Measurements from ENCODE around the gene ZNF221. TPM values are rescaled to one million over a fixed set of nuclear protein-coding genes. Genes with fewer than 3 reads are reported as not detected.

Gene ZNF221
- total and polyA plus RNA-seq, 9 of the 15 experiments (the other 6 are each of a cell fraction or from before 2014, with no cell fraction given) = 0.32 to 1.4 (median 0.45) TPM

DNA sequence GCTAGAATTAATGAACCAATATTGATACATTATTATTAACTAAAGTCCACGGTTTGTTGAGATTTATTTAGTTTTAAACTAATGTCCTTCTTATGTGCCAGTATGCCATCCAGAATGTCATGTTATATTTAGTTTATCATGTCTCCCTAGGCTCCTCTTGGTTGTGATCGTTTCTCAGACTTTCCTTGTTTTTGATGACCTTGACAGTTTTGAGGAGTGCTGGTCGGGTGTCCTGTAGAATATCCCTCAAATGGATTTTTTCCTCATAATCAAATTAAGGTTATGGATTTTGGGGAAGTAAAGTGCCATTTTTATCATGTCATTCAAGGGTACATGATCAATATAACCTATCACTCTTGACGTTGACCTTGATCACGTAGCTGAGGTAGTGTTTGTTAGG lies 9.8 kb upstream of the ZNF221 start:
- no peaks in the 10 kb centered on the region for H3K9me1 ChIP-seq (ENCODE audit: control insufficient read depth, insufficient read depth, low read length)
- H3K9me3 ChIP-seq (replicated peaks; ENCODE audit: control insufficient read depth, insufficient read depth, low read depth, low read length) = peaks cover 1% of the 10 kb centered on the region; the same call in 1 of the 2 replicates
- H3K79me2 ChIP-seq (ENCODE audit: control insufficient read depth, insufficient read depth, low read length) = no peaks in the 10 kb centered on the region
- H4K20me1 ChIP-seq (replicated peaks; ENCODE audit: control insufficient read depth, insufficient read depth, low read length) = no peaks in the 10 kb centered on the region
- H3K4me2 ChIP-seq (ENCODE audit: insufficient read depth, low read length) = no peak overlapping the region
- no peak overlapping the region for H3K9ac ChIP-seq (ENCODE audit: insufficient read depth in 1 of 2, low read depth in 2 of 2, low read length in 2 of 2)
- ChIA-PET POLR2A (interaction anchor here (1.1 kb wide), 1 partner anchor 10 kb away, joined by 4 read pairs; the partner anchor contains the start of gene ZNF221), CTCF (ENCODE audit: low intra/inter-chr PET ratio) (no interaction called here)
- no peak overlapping the region for H3K27ac ChIP-seq (ENCODE audit: extremely low read depth, low read depth, low read length)
- no peaks in the 10 kb centered on the region for H3K27me3 ChIP-seq (ENCODE audit: control insufficient read depth in 2 of 2, insufficient read depth in 2 of 2, low read length in 2 of 2)
- H3K4me3 ChIP-seq = no peak overlapping the region
- H3K36me3 ChIP-seq (ENCODE audit: control insufficient read depth, insufficient read depth, low read length) = no peaks in the 10 kb centered on the region
- DNase-seq (ENCODE audit: extremely low read depth in 1 of 4, low spot score in 3 of 4) (no peak), ATAC-seq (no peak), FAIRE-seq (no peak)
- no TSS peak for BruUV-seq (replicated peaks)
- WGBS (ENCODE audit: insufficient coverage, low coverage, missing lambda C conversion rate) = 0% methylated on average over 5 of the region's 5 CpGs
- H2AFZ ChIP-seq (ENCODE audit: low read depth, low read length) = no peak overlapping the region
- intact Hi-C loops (cut with micrococcal nuclease) = no loop called here
- in situ Hi-C loops (cut with MboI) = no loop called here
- no peaks in the 10 kb centered on the region for H3K4me1 ChIP-seq (replicated peaks in 1 of 2; ENCODE audit: control insufficient read depth in 2 of 2, insufficient read depth in 2 of 2, low read length in 2 of 2)
- no peak for TF ChIP-seq SMAD1 (IDR thresholded peaks at IDR 0.05; ENCODE audit: low read depth, low read length, partially characterized antibody)
- TF ChIP-seq, protein P1, sequence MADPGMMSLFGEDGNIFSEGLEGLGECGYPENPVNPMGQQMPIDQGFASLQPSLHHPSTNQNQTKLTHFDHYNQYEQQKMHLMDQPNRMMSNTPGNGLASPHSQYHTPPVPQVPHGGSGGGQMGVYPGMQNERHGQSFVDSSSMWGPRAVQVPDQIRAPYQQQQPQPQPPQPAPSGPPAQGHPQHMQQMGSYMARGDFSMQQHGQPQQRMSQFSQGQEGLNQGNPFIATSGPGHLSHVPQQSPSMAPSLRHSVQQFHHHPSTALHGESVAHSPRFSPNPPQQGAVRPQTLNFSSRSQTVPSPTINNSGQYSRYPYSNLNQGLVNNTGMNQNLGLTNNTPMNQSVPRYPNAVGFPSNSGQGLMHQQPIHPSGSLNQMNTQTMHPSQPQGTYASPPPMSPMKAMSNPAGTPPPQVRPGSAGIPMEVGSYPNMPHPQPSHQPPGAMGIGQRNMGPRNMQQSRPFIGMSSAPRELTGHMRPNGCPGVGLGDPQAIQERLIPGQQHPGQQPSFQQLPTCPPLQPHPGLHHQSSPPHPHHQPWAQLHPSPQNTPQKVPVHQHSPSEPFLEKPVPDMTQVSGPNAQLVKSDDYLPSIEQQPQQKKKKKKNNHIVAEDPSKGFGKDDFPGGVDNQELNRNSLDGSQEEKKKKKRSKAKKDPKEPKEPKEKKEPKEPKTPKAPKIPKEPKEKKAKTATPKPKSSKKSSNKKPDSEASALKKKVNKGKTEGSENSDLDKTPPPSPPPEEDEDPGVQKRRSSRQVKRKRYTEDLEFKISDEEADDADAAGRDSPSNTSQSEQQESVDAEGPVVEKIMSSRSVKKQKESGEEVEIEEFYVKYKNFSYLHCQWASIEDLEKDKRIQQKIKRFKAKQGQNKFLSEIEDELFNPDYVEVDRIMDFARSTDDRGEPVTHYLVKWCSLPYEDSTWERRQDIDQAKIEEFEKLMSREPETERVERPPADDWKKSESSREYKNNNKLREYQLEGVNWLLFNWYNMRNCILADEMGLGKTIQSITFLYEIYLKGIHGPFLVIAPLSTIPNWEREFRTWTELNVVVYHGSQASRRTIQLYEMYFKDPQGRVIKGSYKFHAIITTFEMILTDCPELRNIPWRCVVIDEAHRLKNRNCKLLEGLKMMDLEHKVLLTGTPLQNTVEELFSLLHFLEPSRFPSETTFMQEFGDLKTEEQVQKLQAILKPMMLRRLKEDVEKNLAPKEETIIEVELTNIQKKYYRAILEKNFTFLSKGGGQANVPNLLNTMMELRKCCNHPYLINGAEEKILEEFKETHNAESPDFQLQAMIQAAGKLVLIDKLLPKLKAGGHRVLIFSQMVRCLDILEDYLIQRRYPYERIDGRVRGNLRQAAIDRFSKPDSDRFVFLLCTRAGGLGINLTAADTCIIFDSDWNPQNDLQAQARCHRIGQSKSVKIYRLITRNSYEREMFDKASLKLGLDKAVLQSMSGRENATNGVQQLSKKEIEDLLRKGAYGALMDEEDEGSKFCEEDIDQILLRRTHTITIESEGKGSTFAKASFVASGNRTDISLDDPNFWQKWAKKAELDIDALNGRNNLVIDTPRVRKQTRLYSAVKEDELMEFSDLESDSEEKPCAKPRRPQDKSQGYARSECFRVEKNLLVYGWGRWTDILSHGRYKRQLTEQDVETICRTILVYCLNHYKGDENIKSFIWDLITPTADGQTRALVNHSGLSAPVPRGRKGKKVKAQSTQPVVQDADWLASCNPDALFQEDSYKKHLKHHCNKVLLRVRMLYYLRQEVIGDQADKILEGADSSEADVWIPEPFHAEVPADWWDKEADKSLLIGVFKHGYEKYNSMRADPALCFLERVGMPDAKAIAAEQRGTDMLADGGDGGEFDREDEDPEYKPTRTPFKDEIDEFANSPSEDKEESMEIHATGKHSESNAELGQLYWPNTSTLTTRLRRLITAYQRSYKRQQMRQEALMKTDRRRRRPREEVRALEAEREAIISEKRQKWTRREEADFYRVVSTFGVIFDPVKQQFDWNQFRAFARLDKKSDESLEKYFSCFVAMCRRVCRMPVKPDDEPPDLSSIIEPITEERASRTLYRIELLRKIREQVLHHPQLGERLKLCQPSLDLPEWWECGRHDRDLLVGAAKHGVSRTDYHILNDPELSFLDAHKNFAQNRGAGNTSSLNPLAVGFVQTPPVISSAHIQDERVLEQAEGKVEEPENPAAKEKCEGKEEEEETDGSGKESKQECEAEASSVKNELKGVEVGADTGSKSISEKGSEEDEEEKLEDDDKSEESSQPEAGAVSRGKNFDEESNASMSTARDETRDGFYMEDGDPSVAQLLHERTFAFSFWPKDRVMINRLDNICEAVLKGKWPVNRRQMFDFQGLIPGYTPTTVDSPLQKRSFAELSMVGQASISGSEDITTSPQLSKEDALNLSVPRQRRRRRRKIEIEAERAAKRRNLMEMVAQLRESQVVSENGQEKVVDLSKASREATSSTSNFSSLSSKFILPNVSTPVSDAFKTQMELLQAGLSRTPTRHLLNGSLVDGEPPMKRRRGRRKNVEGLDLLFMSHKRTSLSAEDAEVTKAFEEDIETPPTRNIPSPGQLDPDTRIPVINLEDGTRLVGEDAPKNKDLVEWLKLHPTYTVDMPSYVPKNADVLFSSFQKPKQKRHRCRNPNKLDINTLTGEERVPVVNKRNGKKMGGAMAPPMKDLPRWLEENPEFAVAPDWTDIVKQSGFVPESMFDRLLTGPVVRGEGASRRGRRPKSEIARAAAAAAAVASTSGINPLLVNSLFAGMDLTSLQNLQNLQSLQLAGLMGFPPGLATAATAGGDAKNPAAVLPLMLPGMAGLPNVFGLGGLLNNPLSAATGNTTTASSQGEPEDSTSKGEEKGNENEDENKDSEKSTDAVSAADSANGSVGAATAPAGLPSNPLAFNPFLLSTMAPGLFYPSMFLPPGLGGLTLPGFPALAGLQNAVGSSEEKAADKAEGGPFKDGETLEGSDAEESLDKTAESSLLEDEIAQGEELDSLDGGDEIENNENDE (IDR thresholded peaks at IDR 0.05; ENCODE audit: low read depth, low read length) = no peak
- TF ChIP-seq, protein P2, sequence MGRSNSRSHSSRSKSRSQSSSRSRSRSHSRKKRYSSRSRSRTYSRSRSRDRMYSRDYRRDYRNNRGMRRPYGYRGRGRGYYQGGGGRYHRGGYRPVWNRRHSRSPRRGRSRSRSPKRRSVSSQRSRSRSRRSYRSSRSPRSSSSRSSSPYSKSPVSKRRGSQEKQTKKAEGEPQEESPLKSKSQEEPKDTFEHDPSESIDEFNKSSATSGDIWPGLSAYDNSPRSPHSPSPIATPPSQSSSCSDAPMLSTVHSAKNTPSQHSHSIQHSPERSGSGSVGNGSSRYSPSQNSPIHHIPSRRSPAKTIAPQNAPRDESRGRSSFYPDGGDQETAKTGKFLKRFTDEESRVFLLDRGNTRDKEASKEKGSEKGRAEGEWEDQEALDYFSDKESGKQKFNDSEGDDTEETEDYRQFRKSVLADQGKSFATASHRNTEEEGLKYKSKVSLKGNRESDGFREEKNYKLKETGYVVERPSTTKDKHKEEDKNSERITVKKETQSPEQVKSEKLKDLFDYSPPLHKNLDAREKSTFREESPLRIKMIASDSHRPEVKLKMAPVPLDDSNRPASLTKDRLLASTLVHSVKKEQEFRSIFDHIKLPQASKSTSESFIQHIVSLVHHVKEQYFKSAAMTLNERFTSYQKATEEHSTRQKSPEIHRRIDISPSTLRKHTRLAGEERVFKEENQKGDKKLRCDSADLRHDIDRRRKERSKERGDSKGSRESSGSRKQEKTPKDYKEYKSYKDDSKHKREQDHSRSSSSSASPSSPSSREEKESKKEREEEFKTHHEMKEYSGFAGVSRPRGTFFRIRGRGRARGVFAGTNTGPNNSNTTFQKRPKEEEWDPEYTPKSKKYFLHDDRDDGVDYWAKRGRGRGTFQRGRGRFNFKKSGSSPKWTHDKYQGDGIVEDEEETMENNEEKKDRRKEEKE (IDR thresholded peaks at IDR 0.05; ENCODE audit: borderline replicate concordance in 1 of 2, control insufficient read depth in 1 of 2, low read depth in 2 of 2, low read length in 1 of 2) = no peak
- TF ChIP-seq, protein P3, sequence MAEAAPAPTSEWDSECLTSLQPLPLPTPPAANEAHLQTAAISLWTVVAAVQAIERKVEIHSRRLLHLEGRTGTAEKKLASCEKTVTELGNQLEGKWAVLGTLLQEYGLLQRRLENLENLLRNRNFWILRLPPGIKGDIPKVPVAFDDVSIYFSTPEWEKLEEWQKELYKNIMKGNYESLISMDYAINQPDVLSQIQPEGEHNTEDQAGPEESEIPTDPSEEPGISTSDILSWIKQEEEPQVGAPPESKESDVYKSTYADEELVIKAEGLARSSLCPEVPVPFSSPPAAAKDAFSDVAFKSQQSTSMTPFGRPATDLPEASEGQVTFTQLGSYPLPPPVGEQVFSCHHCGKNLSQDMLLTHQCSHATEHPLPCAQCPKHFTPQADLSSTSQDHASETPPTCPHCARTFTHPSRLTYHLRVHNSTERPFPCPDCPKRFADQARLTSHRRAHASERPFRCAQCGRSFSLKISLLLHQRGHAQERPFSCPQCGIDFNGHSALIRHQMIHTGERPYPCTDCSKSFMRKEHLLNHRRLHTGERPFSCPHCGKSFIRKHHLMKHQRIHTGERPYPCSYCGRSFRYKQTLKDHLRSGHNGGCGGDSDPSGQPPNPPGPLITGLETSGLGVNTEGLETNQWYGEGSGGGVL (CRISPR knock-in tag; IDR thresholded peaks at IDR 0.05) = no peak
- TF ChIP-seq RFX5 (IDR thresholded peaks at IDR 0.05; ENCODE audit: low read depth, low read length) = no peak
